Measurements from ENCODE around the gene AGMO. TPM values are rescaled to one million over a fixed set of nuclear protein-coding genes. Genes with fewer than 3 reads are reported as not detected.

AGMO gene
- total and polyA plus RNA-seq, 2 donors (not counting 1 experiment from before 2014, with no cell fraction given), result not detected

DNA sequence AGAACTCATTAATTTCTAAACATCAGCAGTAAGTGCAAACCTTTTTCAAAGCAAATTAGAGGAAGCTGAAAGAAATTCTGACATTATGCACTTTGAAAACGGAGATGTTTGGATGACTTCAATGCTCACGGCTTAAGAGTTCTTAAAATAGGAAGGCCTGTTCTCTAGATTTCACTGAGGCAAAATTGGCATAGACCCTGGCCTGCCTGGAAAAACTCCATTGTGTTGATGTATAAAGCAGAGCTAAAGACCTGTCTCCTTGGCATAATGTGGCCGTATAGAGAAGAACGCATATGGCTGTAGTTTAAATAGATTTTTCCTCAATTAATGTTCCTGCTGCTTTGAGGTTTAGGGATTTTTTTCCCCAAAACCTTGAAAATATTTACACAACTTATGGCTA, 24.5 kb upstream of the AGMO start:
- Histone ChIP-seq H2AFZ (ENCODE audit: insufficient read depth, low read depth, low read length, poor library complexity, severe bottlenecking) (no peak overlapping the region), H4K20me1 (ENCODE audit: control insufficient read depth, insufficient read depth, low read length, poor library complexity, severe bottlenecking) (no peaks in the 10 kb centered on the region), H3K27me3 (replicated peaks in 1 of 4; ENCODE audit: control extremely low read depth in 1 of 4, control insufficient read depth in 3 of 4, insufficient read depth in 4 of 4, low read length in 3 of 4) (no peaks in the 10 kb centered on the region), H3K36me3 (replicated peaks in 1 of 2; ENCODE audit: control extremely low read depth in 1 of 2, control insufficient read depth in 1 of 2, extremely low read depth in 1 of 2, insufficient read depth in 2 of 2, low read length in 1 of 2) (no peaks in the 10 kb centered on the region), H3K4me2 (replicated peaks; ENCODE audit: low read depth, low read length, poor library complexity, severe bottlenecking) (no peak overlapping the region), H3K79me2 (ENCODE audit: control insufficient read depth, insufficient read depth, low read length) (no peaks in the 10 kb centered on the region), H3K9me3 (ENCODE audit: control extremely low read depth in 1 of 3, control insufficient read depth in 2 of 3, insufficient read depth in 1 of 3, low read length in 2 of 3) (peaks cover 0 to 5% (median 2%) of the 10 kb centered on the region in 3 donors), H3K4me1 (ENCODE audit: control insufficient read depth in 2 of 2, insufficient read depth in 2 of 2, low read length in 2 of 2) (no peaks in the 10 kb centered on the region), H3K9ac (ENCODE audit: low read length) (no peak overlapping the region), H3K27ac (ENCODE audit: low read length in 2 of 2) (no peak overlapping the region), H3K4me3 (ENCODE audit: control extremely low read depth in 1 of 5, extremely low read depth in 1 of 5, insufficient read depth in 1 of 5, low read depth in 2 of 5, low read length in 4 of 5) (no peak overlapping the region)
- WGBS (ENCODE audit: insufficient coverage), result 88% methylated on average over 2 of the region's 4 CpGs
- Mint-ChIP-seq H3K27me3 (no peaks in the 10 kb centered on the region), H3K4me3 (no peak overlapping the region), H3K9me3 (ENCODE audit: insufficient read depth) (peaks cover 3% of the 10 kb centered on the region), H3K4me1 (no peaks in the 10 kb centered on the region), H3K27ac (no peak overlapping the region)
- no peak for ATAC-seq (ENCODE audit: low read depth)
- TF ChIP-seq, protein P1, sequence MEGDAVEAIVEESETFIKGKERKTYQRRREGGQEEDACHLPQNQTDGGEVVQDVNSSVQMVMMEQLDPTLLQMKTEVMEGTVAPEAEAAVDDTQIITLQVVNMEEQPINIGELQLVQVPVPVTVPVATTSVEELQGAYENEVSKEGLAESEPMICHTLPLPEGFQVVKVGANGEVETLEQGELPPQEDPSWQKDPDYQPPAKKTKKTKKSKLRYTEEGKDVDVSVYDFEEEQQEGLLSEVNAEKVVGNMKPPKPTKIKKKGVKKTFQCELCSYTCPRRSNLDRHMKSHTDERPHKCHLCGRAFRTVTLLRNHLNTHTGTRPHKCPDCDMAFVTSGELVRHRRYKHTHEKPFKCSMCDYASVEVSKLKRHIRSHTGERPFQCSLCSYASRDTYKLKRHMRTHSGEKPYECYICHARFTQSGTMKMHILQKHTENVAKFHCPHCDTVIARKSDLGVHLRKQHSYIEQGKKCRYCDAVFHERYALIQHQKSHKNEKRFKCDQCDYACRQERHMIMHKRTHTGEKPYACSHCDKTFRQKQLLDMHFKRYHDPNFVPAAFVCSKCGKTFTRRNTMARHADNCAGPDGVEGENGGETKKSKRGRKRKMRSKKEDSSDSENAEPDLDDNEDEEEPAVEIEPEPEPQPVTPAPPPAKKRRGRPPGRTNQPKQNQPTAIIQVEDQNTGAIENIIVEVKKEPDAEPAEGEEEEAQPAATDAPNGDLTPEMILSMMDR (IDR thresholded peaks at IDR 0.05), result no peak
- TF ChIP-seq EZH2 (IDR thresholded peaks at IDR 0.05; ENCODE audit: borderline replicate concordance, insufficient read depth, low read depth, low read length, poor library complexity, severe bottlenecking), result no peak
- no peak for DNase-seq
- ChIA-PET POLR2A (no interaction called here), CTCF (no interaction called here)
- intact Hi-C loops (cut with micrococcal nuclease), result no loop called here

DNA sequence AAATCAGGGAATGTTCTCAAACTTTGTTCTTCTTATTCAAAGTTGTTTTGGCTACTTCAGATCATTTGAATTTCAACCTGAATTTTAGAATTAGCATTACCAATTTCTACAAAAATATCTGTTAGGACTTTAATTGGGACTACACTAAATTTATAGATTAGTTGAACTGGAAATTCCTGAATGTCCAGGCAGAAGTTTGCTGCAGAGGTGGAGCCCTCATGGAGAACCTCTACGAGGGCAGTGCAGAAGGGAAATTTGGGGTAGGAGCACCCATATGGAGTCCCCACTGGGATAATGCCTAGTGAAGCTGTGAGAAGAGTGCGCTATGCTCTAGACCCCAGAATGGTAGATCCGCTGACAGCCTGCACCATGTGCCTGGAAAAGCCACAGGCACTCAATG, 22.8 kb upstream of the AGMO start:
- Mint-ChIP-seq H3K4me1 (no peaks in the 10 kb centered on the region), H3K27ac (no peak overlapping the region), H3K27me3 (no peaks in the 10 kb centered on the region), H3K9me3 (ENCODE audit: insufficient read depth) (peaks cover 3% of the 10 kb centered on the region), H3K4me3 (no peak overlapping the region)
- WGBS (ENCODE audit: insufficient coverage), result 87% methylated on average over 3 of the region's 3 CpGs
- no peaks in the 10 kb centered on the region for H3K4me1 ChIP-seq (ENCODE audit: control insufficient read depth in 2 of 2, insufficient read depth in 2 of 2, low read length in 2 of 2)
- H3K9ac ChIP-seq (ENCODE audit: low read length), result no peak overlapping the region
- no peaks in the 10 kb centered on the region for H3K27me3 ChIP-seq (replicated peaks in 1 of 4; ENCODE audit: control extremely low read depth in 1 of 4, control insufficient read depth in 3 of 4, insufficient read depth in 4 of 4, low read length in 3 of 4)
- no peaks in the 10 kb centered on the region for H3K36me3 ChIP-seq (replicated peaks in 1 of 2; ENCODE audit: control extremely low read depth in 1 of 2, control insufficient read depth in 1 of 2, extremely low read depth in 1 of 2, insufficient read depth in 2 of 2, low read length in 1 of 2)
- H3K4me3 ChIP-seq (ENCODE audit: control extremely low read depth in 1 of 5, extremely low read depth in 1 of 5, insufficient read depth in 1 of 5, low read depth in 2 of 5, low read length in 4 of 5), result no peak overlapping the region
- no peaks in the 10 kb centered on the region for H4K20me1 ChIP-seq (ENCODE audit: control insufficient read depth, insufficient read depth, low read length, poor library complexity, severe bottlenecking)
- H2AFZ ChIP-seq (ENCODE audit: insufficient read depth, low read depth, low read length, poor library complexity, severe bottlenecking), result no peak overlapping the region
- no peak for DNase-seq
- ATAC-seq (ENCODE audit: low read depth), result no peak
- no peak overlapping the region for H3K27ac ChIP-seq (ENCODE audit: low read length in 2 of 2)
- CTCF ChIA-PET, result interaction anchor here (0.8 kb wide), 1 partner anchor 14 kb away, joined by 3 read pairs; no protein-coding TSS in a partner anchor
- H3K79me2 ChIP-seq (ENCODE audit: control insufficient read depth, insufficient read depth, low read length), result no peaks in the 10 kb centered on the region
- TF ChIP-seq EZH2 (IDR thresholded peaks at IDR 0.05; ENCODE audit: borderline replicate concordance, insufficient read depth, low read depth, low read length, poor library complexity, severe bottlenecking), result no peak
- peaks cover 0 to 5% (median 2%) of the 10 kb centered on the region in 3 donors for H3K9me3 ChIP-seq (ENCODE audit: control extremely low read depth in 1 of 3, control insufficient read depth in 2 of 3, insufficient read depth in 1 of 3, low read length in 2 of 3)
- intact Hi-C loops (cut with micrococcal nuclease), result no loop called here
- no peak overlapping the region for H3K4me2 ChIP-seq (replicated peaks; ENCODE audit: low read depth, low read length, poor library complexity, severe bottlenecking)
- POLR2A ChIA-PET, result no interaction called here

Measured in B cell (primary cell).